Activated CD4-positive, alpha-beta memory T cell treated with anti-CD3 and anti-CD28 coated beads, Interleukin-2, amount 10 ng/mL, durations not matched to agents 7 days and 5 days (primary cell): Measurements from ENCODE around the gene GPRC5D. TPM values are rescaled to one million over a fixed set of nuclear protein-coding genes. Genes with fewer than 3 reads are reported as not detected.
A peak's percentile ranks its signal among the peaks of the same experiment; 100 is the strongest.

ENCODE experiments used
- CTCF ChIA-PET: fragments of 350-600 bp; sonication (Branson Sonifier 250); formaldehyde crosslinking; loops from one replicate; lab custom pipeline; 2021; ENCODE audit warnings: antibody characterized with exemption, inconsistent platforms; lab: Charles Lee
- POLR2A ChIA-PET: fragments of 350-600 bp; sonication (Branson Sonifier 250); formaldehyde crosslinking; loops from one replicate; lab custom pipeline; 2021; ENCODE audit warnings: antibody characterized with exemption; lab: Charles Lee
- DNase-seq: peaks from one replicate; pipeline ENCODE4 v3.0.0-alpha.2; 2020
- H3K27ac Mint-ChIP-seq: one replicate; pipeline ENCODE4 v1.8.0; 2021; ENCODE audit warnings: mild to moderate bottlenecking, mixed read lengths
- H3K27me3 Mint-ChIP-seq: one replicate; pipeline ENCODE4 v1.8.0; 2021; ENCODE audit warnings: mixed read lengths
- H3K36me3 Mint-ChIP-seq: one replicate; pipeline ENCODE4 v1.8.0; 2021; ENCODE audit warnings: low read depth, mixed read lengths
- H3K4me1 Mint-ChIP-seq: one replicate; pipeline ENCODE4 v1.8.0; 2021; ENCODE audit warnings: mixed read lengths
- H3K4me3 Mint-ChIP-seq: one replicate; pipeline ENCODE4 v1.8.0; 2021; ENCODE audit warnings: mild to moderate bottlenecking, mixed read lengths
- H3K9me3 Mint-ChIP-seq: one replicate; pipeline ENCODE4 v1.8.0; 2021; ENCODE audit warnings: mixed read lengths
- total RNA-seq, 2 experiments: library from RNA; stranded (reverse); gene quantifications; one replicate each; pipeline ENCODE4 v1.2.3, GENCODE V29; 2021

GPRC5D gene
- total RNA-seq: 1 to 10 TPM in 1 of 2 experiments, under 1 TPM in 1; 0.73 to 1.6 TPM

GRCh38 chr12:12952036-12952435 is at the start of gene GPRC5D:
TSS of gene GPRC5D (minus strand) at chr12:12952170. CDS start at chr12:12950384, 1,786 bp downstream.
- Mint-ChIP-seq H3K36me3 (no peaks in the 10 kb centered on the region), H3K4me3 (no peak within 1 kb of the TSS), H3K27ac (no peak within 1 kb of the TSS), H3K9me3 (no peaks in the 10 kb centered on the region), H3K27me3 (peaks cover 10% of the 10 kb centered on the region), H3K4me1 (peaks cover 2% of the 10 kb centered on the region)
- DNase-seq: no peak
- POLR2A ChIA-PET: no interaction called here
- CTCF ChIA-PET: no interaction called here

- Mint-ChIP-seq H3K9me3 (no peaks in the 10 kb centered on the region), H3K27me3 (peaks cover 33% of the 10 kb centered on the region), H3K4me1 (peaks cover 23% of the 10 kb centered on the region), H3K27ac (peak overlapping the region; percentile 22), H3K4me3 (peak overlapping the region; percentile 61), H3K36me3 (no peaks in the 10 kb centered on the region)
- ChIA-PET POLR2A (no interaction called here), CTCF (no interaction called here)
- no peak for DNase-seq
Observed at GRCh38 chr12:13001775-13002040, 49.7 kb upstream of the GPRC5D start.

- peak; percentile 29 for DNase-seq
- ChIA-PET CTCF (interaction anchor here (1.0 kb wide), 1 partner anchor 214 kb away, joined by 3 read pairs; no protein-coding TSS in a partner anchor), POLR2A (no interaction called here)
- Mint-ChIP-seq H3K27ac (peak overlapping the region; percentile 77), H3K36me3 (no peaks in the 10 kb centered on the region), H3K27me3 (peaks cover 33% of the 10 kb centered on the region), H3K9me3 (no peaks in the 10 kb centered on the region), H3K4me1 (peaks cover 23% of the 10 kb centered on the region), H3K4me3 (peak overlapping the region; percentile 95)
Observed at GRCh38 chr12:13000925-13001774, 49.2 kb upstream of the GPRC5D start.

GRCh38 chr12:13000616-13000924 is 48.6 kb upstream of the GPRC5D start:
- ChIA-PET CTCF (interaction anchor here (1.0 kb wide), 1 partner anchor 214 kb away, joined by 3 read pairs; no protein-coding TSS in a partner anchor), POLR2A (no interaction called here)
- peaks cover 33% of the 10 kb centered on the region for H3K27me3 Mint-ChIP-seq
- no peaks in the 10 kb centered on the region for H3K9me3 Mint-ChIP-seq
- H3K4me1 Mint-ChIP-seq: peaks cover 23% of the 10 kb centered on the region
- H3K36me3 Mint-ChIP-seq: no peaks in the 10 kb centered on the region
- H3K27ac Mint-ChIP-seq: peak overlapping the region; percentile 77
- DNase-seq: no peak
- H3K4me3 Mint-ChIP-seq: peak overlapping the region; percentile 95

GRCh38 chr12:12999959-13000615 is 48.1 kb upstream of the GPRC5D start, which contains the start of gene HEBP1:
TSS of gene HEBP1 (minus strand) at chr12:13000265. CDS start at chr12:13000114, 151 bp downstream.
- H3K4me3 Mint-ChIP-seq: peak within 1 kb of the TSS; percentile 95
- peaks cover 28% of the 10 kb centered on the region for H3K27me3 Mint-ChIP-seq
- no peaks in the 10 kb centered on the region for H3K9me3 Mint-ChIP-seq
- CTCF ChIA-PET: interaction anchor here (1.0 kb wide), 1 partner anchor 213 kb away, joined by 3 read pairs; no protein-coding TSS in a partner anchor
- H3K27ac Mint-ChIP-seq: peak within 1 kb of the TSS; percentile 77
- H3K4me1 Mint-ChIP-seq: peaks cover 23% of the 10 kb centered on the region
- H3K36me3 Mint-ChIP-seq: no peaks in the 10 kb centered on the region
- POLR2A ChIA-PET: no interaction called here
- DNase-seq: peak; percentile 95

- no peak overlapping the region for H3K27ac Mint-ChIP-seq
- peaks cover 23% of the 10 kb centered on the region for H3K4me1 Mint-ChIP-seq
- no peak for DNase-seq
- peak overlapping the region; percentile 95 for H3K4me3 Mint-ChIP-seq
- POLR2A ChIA-PET: no interaction called here
- H3K36me3 Mint-ChIP-seq: no peaks in the 10 kb centered on the region
- CTCF ChIA-PET: interaction anchor here (0.6 to 1.3 kb wide), 2 partner anchors 13 to 620 kb away, joined by 3 read pairs; no protein-coding TSS in a partner anchor
- no peaks in the 10 kb centered on the region for H3K9me3 Mint-ChIP-seq
- peaks cover 24% of the 10 kb centered on the region for H3K27me3 Mint-ChIP-seq
Observed at GRCh38 chr12:12999271-12999958, 47.4 kb upstream of the GPRC5D start.

- Mint-ChIP-seq H3K27ac (no peak overlapping the region), H3K4me3 (no peak overlapping the region), H3K36me3 (no peaks in the 10 kb centered on the region), H3K9me3 (no peaks in the 10 kb centered on the region), H3K4me1 (peaks cover 27% of the 10 kb centered on the region), H3K27me3 (peaks cover 19% of the 10 kb centered on the region)
- POLR2A ChIA-PET: no interaction called here
- DNase-seq: no peak
- CTCF ChIA-PET: interaction anchor here (1.3 to 1.6 kb wide), 2 partner anchors 12 to 15 kb away, joined by 3 to 4 read pairs; no protein-coding TSS in a partner anchor
Observed at GRCh38 chr12:12998248-12998647, 46.3 kb upstream of the GPRC5D start.

GRCh38 chr12:12997734-12998133 is 45.8 kb upstream of the GPRC5D start:
- no peaks in the 10 kb centered on the region for H3K9me3 Mint-ChIP-seq
- H3K36me3 Mint-ChIP-seq: no peaks in the 10 kb centered on the region
- ChIA-PET POLR2A (no interaction called here), CTCF (interaction anchor here (0.9 to 1.6 kb wide), 2 partner anchors 13 to 14 kb away, joined by 3 to 4 read pairs; no protein-coding TSS in a partner anchor)
- H3K27ac Mint-ChIP-seq: no peak overlapping the region
- no peak for DNase-seq
- peaks cover 14% of the 10 kb centered on the region for H3K27me3 Mint-ChIP-seq
- H3K4me3 Mint-ChIP-seq: no peak overlapping the region
- peaks cover 31% of the 10 kb centered on the region for H3K4me1 Mint-ChIP-seq

GRCh38 chr12:12997156-12997555 is 45.2 kb upstream of the GPRC5D start:
- POLR2A ChIA-PET: no interaction called here
- peaks cover 34% of the 10 kb centered on the region for H3K4me1 Mint-ChIP-seq
- H3K36me3 Mint-ChIP-seq: no peaks in the 10 kb centered on the region
- no peaks in the 10 kb centered on the region for H3K9me3 Mint-ChIP-seq
- CTCF ChIA-PET: interaction anchor here (0.9 to 1.6 kb wide), 3 partner anchors 9 to 14 kb away, joined by 3 to 4 read pairs (median 3); no protein-coding TSS in a partner anchor
- peaks cover 8% of the 10 kb centered on the region for H3K27me3 Mint-ChIP-seq
- H3K27ac Mint-ChIP-seq: no peak overlapping the region
- H3K4me3 Mint-ChIP-seq: no peak overlapping the region
- DNase-seq: no peak

GRCh38 chr12:12996209-12996608 is 44.2 kb upstream of the GPRC5D start:
- Mint-ChIP-seq H3K4me3 (no peak overlapping the region), H3K9me3 (no peaks in the 10 kb centered on the region), H3K4me1 (peaks cover 31% of the 10 kb centered on the region), H3K27ac (no peak overlapping the region), H3K36me3 (no peaks in the 10 kb centered on the region), H3K27me3 (peaks cover 2% of the 10 kb centered on the region)
- no peak for DNase-seq
- ChIA-PET CTCF (interaction anchor here (1.0 kb wide), 1 partner anchor 8 kb away, joined by 3 read pairs; no protein-coding TSS in a partner anchor), POLR2A (no interaction called here)

- no peaks in the 10 kb centered on the region for H3K9me3 Mint-ChIP-seq
- no peak overlapping the region for H3K27ac Mint-ChIP-seq
- no peak overlapping the region for H3K4me3 Mint-ChIP-seq
- ChIA-PET CTCF (no interaction called here), POLR2A (no interaction called here)
- DNase-seq: no peak
- peaks cover 27% of the 10 kb centered on the region for H3K4me1 Mint-ChIP-seq
- H3K27me3 Mint-ChIP-seq: no peaks in the 10 kb centered on the region
- no peaks in the 10 kb centered on the region for H3K36me3 Mint-ChIP-seq
Observed at GRCh38 chr12:12995088-12995487, 43.1 kb upstream of the GPRC5D start.

GRCh38 chr12:12993367-12993766 is 41.4 kb upstream of the GPRC5D start:
- ChIA-PET CTCF (no interaction called here), POLR2A (no interaction called here)
- H3K9me3 Mint-ChIP-seq: no peaks in the 10 kb centered on the region
- peaks cover 16% of the 10 kb centered on the region for H3K4me1 Mint-ChIP-seq
- H3K4me3 Mint-ChIP-seq: no peak overlapping the region
- H3K27me3 Mint-ChIP-seq: no peaks in the 10 kb centered on the region
- no peak for DNase-seq
- H3K27ac Mint-ChIP-seq: no peak overlapping the region
- H3K36me3 Mint-ChIP-seq: no peaks in the 10 kb centered on the region
